ENCODE results near the gene TSPAN1. TPM values are rescaled to one million over a fixed set of nuclear protein-coding genes. Genes with fewer than 3 reads are reported as not detected.
A peak's percentile ranks its signal among the peaks of the same experiment; 100 is the strongest.

TSPAN1 gene
- total RNA-seq, 1 donor from 2014 or later = 68.9 TPM

- TF ChIP-seq, protein P1, sequence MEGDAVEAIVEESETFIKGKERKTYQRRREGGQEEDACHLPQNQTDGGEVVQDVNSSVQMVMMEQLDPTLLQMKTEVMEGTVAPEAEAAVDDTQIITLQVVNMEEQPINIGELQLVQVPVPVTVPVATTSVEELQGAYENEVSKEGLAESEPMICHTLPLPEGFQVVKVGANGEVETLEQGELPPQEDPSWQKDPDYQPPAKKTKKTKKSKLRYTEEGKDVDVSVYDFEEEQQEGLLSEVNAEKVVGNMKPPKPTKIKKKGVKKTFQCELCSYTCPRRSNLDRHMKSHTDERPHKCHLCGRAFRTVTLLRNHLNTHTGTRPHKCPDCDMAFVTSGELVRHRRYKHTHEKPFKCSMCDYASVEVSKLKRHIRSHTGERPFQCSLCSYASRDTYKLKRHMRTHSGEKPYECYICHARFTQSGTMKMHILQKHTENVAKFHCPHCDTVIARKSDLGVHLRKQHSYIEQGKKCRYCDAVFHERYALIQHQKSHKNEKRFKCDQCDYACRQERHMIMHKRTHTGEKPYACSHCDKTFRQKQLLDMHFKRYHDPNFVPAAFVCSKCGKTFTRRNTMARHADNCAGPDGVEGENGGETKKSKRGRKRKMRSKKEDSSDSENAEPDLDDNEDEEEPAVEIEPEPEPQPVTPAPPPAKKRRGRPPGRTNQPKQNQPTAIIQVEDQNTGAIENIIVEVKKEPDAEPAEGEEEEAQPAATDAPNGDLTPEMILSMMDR (IDR thresholded peaks at IDR 0.05) = no peak
- Histone ChIP-seq H3K36me3 (no peaks in the 10 kb centered on the region), H3K27ac (peak overlapping the region; percentile 77), H3K9me3 (no peaks in the 10 kb centered on the region), H3K4me3 (no peak overlapping the region), H3K4me1 (peaks cover 75% of the 10 kb centered on the region), H3K27me3 (ENCODE audit: low read depth) (no peaks in the 10 kb centered on the region)
- no peak for DNase-seq
- intact Hi-C loops (cut with DNase I) = no loop called here
- ATAC-seq = no peak
Observed at GRCh38 chr1:46172321-46172720, 2.6 kb upstream of the TSPAN1 start.

DNA sequence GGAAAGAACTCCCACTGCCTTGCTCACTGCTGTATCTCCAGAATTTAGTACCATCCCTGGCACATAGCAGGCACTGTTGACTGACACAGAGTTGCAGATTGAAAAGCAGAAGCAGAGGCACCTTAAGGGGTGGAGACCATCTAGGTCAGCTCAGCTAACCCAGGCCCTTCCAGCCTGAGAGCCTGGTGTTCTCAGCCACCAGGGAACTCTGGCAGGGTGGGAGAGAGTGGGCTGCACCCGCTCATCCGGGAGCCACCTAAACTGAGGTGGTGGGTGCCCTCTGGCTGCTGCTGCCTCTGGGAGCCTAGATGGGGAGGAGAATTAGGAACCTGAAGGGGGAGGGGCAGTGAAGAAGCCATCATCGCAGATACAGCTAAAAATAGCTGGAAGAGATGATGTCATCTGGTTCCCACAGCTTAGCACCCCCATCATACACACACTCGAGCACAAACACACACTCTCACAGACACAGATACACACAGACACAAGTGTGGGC is 1.5 kb upstream of the TSPAN1 start:
- H3K36me3 ChIP-seq = no peaks in the 10 kb centered on the region
- DNase-seq (no peak), ATAC-seq (no peak)
- no peaks in the 10 kb centered on the region for H3K9me3 ChIP-seq
- TF ChIP-seq, protein P1 (IDR thresholded peaks at IDR 0.05) = no peak
- no peak overlapping the region for H3K4me3 ChIP-seq
- H3K4me1 ChIP-seq = peaks cover 64% of the 10 kb centered on the region
- H3K27me3 ChIP-seq (ENCODE audit: low read depth) = no peaks in the 10 kb centered on the region
- H3K27ac ChIP-seq = no peak overlapping the region
- intact Hi-C loops (cut with DNase I) = no loop called here

DNA sequence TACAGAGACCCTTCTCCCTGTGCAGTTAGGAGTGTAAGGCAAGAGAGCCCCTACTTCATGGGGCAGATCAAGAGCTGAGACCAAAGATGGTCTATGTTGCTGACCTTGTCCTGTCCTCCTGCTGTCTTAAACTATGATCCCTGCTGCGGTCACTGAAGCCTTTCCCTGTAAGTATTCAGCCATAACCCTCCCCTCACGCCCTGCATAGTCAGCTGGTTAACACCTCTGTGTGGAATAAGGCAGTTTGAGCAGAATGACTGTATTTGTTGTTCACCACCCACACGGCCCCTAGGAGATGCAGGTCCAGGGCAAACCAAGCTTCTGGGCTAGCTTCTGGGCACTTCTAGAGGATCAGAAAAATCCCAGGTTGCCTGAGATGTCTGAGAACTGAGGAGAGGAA is 356 bp downstream of the TSPAN1 start:
- no peak for DNase-seq
- no peak for ATAC-seq
- Histone ChIP-seq H3K4me1 (peaks cover 60% of the 10 kb centered on the region), H3K27ac (peak overlapping the region; percentile 66), H3K4me3 (no peak overlapping the region), H3K36me3 (no peaks in the 10 kb centered on the region), H3K9me3 (no peaks in the 10 kb centered on the region), H3K27me3 (ENCODE audit: low read depth) (no peaks in the 10 kb centered on the region)
- intact Hi-C loops (cut with DNase I) = no loop called here
- TF ChIP-seq, protein P1 (IDR thresholded peaks at IDR 0.05) = no peak

- Histone ChIP-seq H3K27ac (peak within 1 kb of the TSS; percentile 66), H3K4me1 (peaks cover 59% of the 10 kb centered on the region), H3K9me3 (no peaks in the 10 kb centered on the region), H3K27me3 (ENCODE audit: low read depth) (no peaks in the 10 kb centered on the region), H3K4me3 (no peak within 1 kb of the TSS), H3K36me3 (no peaks in the 10 kb centered on the region)
- TF ChIP-seq, protein P1 (IDR thresholded peaks at IDR 0.05) = no peak
- DNase-seq = no peak
- intact Hi-C loops (cut with DNase I) = no loop called here
- no peak for ATAC-seq
Observed at GRCh38 chr1:46176211-46176865, 1.5 kb downstream of the TSPAN1 start, which contains the start of gene P3R3URF. P3R3URF (minus strand) TSS chr1:46176488; CDS start chr1:46176471, 17 bp downstream.

- no peak overlapping the region for H3K27ac ChIP-seq
- no peaks in the 10 kb centered on the region for H3K27me3 ChIP-seq (ENCODE audit: low read depth)
- H3K4me1 ChIP-seq = peaks cover 48% of the 10 kb centered on the region
- H3K4me3 ChIP-seq = no peak overlapping the region
- peak; percentile 69 for DNase-seq
- TF ChIP-seq, protein P1 (IDR thresholded peaks at IDR 0.05) = peak; percentile 88
- no peaks in the 10 kb centered on the region for H3K36me3 ChIP-seq
- ATAC-seq = peak; percentile 87 to 88
- intact Hi-C loops (cut with DNase I) = loop anchor here (5.0 kb wide), 1 partner anchor 142 kb away; no protein-coding TSS in a partner anchor
- H3K9me3 ChIP-seq = no peaks in the 10 kb centered on the region
Observed at GRCh38 chr1:46179138-46180081, 4.5 kb downstream of the TSPAN1 start.

Data from lower lobe of right lung (tissue), 2 donors.